AG04449 (cell line): ENCODE data around the gene IGSF3.

Experiments
- CTCF ChIA-PET: fragments of 350-600 bp; formaldehyde crosslinking; extraction: SDS; loops from one replicate; lab custom pipeline; 2021; ENCODE audit warnings: antibody characterized with exemption; lab: Yijun Ruan, JAX
- POLR2A ChIA-PET: fragments of 400-600, 350-600 bp; formaldehyde crosslinking; extraction: SDS; loops from one replicate; lab custom pipeline; 2020; ENCODE audit warnings: antibody characterized with exemption, inconsistent platforms; lab: Yijun Ruan, JAX
- DNase-seq: peaks from one replicate; pipeline ENCODE4 v3.0.0-alpha.2; 2010; ENCODE audit warnings: low read depth, low spot score
- H3K4me3 ChIP-seq: 2 replicates; pipeline ENCODE4 v1.5.1; 2011; ENCODE audit warnings: low read depth, mild to moderate bottlenecking, control low read depth, low read length
- CTCF ChIP-seq: IDR thresholded peaks from one replicate; pipeline ENCODE4 v1.5.1; 2011; ENCODE audit warnings: mild to moderate bottlenecking, moderate library complexity, low read length, control low read depth, inconsistent platforms; ENCODE audit not compliant: insufficient read depth; ENCODE audit errors: missing control alignments

IGSF3 gene

GRCh38 chr1:116529199-116529631 is 138.3 kb downstream of the IGSF3 start:
- H3K4me3 ChIP-seq, result no peak overlapping the region
- DNase-seq, result no peak
- ChIA-PET POLR2A (no interaction called here), CTCF (no interaction called here)
- TF ChIP-seq CTCF, result no peak

- no peak for TF ChIP-seq CTCF
- no peak for DNase-seq
- ChIA-PET CTCF (no interaction called here), POLR2A (no interaction called here)
- no peak overlapping the region for H3K4me3 ChIP-seq
These were observed 139.0 kb downstream of the IGSF3 start for GRCh38 chr1:116528329-116529083.

GRCh38 chr1:116525440-116525839 is 142.1 kb downstream of the IGSF3 start:
- no peak for DNase-seq
- ChIA-PET CTCF (no interaction called here), POLR2A (no interaction called here)
- no peak overlapping the region for H3K4me3 ChIP-seq
- TF ChIP-seq CTCF, result no peak
